Fibroblast of skin of abdomen (primary cell): ENCODE measurements around the gene FAM222A.
"Not testable (repeated sequence)": the region's sequence is repeated elsewhere in the genome, so short reads cannot be mapped to it uniquely, and the experiment has no call there.

Experiments used
- DNase-seq: peaks from one replicate; pipeline ENCODE4 v3.0.0-alpha.2; 2013

FAM222A gene

DNA sequence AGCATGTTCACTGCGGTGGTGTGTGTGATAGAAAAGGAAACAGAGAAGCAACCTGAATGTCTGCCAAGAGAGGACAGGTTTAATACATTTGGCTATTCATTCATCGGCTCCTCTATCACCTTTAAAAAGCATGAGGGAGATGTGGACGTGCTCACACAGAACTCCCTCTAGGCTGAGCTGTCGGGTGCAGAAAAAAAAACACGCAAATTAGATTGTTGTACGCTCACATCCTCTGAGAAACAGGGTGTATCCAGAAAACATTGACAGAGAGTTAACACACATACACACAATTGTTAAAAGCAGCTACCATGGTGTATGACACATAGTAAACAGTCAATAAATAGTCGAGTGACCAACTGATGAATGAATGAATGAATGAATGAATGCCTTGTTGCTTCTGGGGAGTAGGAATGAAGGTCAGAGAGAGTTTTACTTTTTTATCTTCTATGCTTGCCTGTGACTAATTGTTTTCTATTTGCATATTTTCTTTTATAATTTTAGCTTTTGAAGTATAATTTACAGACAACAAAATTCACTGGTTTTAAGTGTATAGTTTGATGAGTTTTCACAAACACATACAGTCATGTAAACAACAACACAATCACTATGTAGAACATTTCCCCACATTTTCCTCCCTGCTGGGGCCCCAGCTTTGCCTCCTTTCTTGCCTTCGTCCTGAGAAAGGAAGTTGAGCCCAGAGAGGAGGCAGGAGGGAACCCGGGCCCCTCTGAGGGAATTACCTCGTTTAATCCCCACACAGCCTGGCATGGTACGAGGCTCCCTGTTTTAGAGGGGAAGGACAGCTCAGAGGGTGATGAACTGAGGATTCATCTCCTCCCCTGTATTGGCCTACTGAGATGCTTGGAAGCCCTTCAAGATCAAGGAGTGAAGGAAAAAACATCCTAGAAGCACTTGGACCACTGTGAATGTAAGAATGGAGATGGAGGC, 19.7 kb upstream of the FAM222A start:
- no peak for DNase-seq

DNA sequence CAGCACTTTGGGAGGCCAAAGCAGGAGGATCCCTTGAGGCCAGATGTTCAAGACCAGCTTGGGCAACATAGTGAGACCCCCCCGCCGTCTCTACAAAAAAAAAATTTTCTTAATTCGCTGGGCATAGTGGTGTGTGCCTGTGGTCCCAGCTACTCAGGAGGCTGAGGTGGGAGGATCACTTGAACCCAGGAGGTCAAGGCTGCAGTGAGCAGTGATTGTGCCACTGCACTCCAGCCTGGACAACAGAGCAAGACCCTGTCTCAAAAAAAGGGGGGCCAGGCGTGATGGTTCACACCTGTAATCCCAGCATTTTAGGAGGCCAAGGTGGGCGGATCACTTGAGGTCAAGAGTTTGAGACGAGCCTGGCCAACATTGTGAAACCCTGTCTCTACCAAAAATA, 19.0 kb upstream of the FAM222A start:
- DNase-seq = not testable (repeated sequence)

DNA sequence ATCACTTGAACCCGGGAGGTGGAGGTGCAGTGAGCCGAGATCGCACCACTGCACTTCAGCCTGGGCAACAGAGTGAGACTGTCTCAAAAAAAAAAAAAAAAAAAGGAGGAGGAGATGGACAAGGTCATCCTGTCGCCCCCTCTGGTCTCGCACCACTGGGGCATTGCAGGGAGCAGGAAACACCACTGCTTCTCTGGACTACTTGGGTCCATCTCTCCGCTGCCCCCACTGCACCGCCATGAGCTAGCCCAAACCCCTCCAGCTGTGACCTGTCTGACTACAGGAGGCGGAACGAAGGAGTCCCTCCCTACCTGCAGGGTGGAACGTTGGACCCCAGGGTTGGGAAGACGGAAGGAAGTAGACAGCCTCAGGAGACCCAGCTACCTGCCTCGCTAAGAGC, 18.2 kb upstream of the FAM222A start:
- no peak for DNase-seq

- DNase-seq = no peak
These were observed 17.6 kb upstream of the FAM222A start for GRCh38 chr12:109695961-109696461.

DNA sequence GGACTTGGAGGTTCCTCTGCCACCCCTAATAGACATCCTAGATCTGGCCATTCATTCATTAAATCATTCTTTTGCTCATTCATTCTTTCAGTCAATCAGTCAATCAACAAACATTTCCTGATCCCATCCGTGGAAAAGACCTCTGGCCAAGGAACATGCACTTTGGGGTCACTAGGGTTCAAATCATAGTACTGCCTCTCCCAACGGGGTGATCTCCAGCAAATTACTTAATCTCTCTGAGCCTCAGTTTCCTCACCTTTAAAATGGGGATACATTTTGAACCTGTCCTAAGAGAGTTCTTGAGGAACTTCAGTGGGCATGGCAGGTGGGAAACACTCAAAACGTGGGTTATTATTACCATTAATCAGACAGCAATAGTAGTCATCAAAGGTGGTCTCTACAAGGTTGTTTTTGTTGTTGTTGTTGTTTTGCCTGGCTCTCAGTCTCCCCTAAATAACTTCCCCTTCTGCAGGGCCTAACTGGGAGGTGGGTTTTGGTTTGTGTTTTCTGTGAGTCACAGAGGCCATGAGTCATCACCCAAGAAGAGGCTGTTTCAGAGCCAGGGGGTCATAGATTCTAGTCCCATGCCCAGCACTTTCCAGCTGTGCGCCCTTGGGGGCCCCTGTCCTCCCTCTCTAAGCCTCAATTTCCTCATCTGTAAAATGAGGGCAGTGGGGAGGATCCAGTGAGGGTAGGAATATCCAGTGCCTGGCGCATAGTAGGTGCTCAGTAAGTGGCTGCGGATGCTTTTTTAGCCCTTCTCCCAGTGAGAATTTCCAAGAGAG, 16.9 kb upstream of the FAM222A start:
- peak; percentile 6 for DNase-seq

GRCh38 chr12:109697270-109697553, 16.4 kb upstream of the FAM222A start:
- DNase-seq = no peak

DNA sequence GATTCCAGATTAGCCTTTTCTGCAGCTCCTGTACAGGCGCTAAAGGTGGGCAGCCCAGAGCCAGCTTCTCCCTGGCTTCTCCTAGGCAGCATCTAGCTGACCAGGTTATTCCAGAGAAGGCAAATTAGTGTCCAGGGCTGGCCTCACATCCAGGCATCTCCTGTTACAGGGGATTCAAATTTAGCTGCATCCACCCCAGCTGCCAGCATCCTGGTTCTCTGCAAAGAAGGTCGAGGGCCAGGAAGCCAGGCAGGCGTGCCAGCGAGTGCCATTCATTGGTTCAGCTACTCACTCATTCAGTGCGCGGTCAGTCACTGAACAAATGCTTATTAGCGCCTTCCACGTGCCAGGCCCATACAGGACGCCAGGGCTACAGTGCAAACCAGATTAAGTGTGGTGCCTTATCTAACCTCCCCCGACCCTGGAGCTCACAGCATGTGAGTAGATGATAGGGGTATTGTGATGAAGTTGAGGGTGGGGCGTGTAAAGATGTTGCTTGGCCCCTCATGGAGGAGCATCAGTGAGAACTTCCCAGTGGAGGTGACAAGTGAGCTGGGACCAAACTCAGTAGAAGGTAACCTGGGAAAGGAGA, 15.7 kb upstream of the FAM222A start:
- DNase-seq = no peak

DNA sequence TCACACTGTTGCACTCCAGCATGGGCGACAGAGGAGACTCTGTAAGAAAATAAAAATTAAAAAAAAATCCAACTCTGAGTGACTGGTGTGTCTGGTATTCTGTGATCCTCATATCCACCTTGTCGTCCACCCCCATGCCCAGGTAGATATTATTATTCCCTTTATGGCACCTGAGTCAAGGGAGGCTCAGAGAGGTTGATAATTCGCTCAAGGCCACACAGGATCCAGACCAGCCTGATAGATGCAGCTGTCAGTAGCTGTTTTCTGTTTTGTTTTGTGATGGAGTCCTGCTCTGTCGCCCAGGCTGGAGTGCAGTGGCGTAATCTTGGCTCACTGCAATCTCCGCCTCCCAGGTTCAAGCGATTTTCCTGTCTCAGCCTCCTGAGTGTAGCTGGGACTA, 14.8 kb upstream of the FAM222A start:
- DNase-seq = no peak

DNA sequence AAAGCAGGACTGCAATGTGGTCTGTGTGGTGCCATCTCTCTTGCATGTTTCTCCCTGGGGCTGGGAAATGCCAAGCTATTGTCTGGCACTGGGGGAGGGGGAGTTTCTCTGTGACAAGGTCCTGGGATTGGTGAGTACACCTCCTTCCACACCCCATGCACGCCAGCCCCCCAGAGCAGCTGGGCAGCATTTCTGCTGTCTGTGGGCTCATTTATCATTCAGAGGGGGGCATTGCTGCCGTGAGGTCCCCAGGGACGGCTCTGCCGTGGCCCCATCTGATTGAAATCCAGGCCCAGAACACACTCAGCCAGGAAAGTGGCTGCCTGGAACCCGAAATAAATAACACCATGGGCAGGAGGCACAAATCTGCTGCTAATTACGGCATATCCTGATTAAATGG, 12.6 kb upstream of the FAM222A start:
- DNase-seq = no peak

DNA sequence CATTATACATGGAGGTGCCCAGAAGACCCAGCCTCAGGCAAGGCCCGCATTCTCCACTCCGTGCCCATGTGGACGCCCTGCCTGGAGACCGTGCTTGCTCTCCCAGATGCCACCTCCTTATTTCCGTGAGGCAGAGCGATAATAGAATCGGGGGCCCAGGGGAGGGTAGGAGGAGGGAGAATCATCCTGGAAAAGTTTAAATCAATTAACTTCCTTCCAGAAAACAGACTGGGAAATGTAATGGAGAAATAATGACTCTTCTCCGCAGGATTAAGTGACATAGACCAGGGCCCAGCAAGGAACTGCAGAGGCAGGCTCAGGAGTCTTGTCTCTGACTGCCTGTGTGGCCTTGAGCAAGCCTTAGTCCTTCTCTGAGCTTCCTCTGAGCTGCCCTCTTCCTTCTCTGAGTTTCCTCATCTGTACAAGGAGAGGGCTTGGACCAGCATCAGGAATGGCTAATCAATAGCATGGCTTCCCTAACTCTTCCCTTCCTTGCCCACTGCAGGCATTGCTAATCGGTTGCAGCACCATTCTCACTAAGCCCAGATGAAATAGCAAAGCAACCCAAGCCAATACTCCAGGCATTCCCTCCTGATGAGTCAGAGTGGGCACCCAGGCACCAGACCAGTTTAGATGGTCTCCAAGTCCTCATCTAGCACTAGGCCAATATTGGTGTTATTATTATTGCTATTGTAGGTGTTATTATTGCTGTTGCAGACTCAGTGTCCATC, 11.3 kb upstream of the FAM222A start:
- no peak for DNase-seq

DNA sequence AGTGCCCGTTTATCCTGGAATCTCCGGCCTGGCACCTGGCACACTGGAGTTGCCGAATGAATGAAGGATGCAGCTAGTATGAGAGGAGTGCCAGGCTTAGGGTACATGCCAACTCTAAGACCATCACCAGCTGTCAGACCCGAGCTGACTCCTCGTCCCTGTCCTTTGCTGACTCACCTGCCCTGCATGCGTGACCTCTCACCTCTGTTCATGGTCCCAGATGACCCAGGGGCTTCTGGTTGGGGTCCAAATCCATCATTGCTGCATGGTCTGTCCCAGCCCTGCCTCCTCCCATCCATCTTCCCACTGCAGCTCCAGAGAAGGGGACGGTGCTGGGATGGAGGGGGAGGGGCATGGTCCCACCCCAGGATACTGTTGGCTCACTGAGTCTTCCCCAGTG, 9.9 kb upstream of the FAM222A start:
- DNase-seq = no peak

GRCh38 chr12:109704371-109705098, 9.1 kb upstream of the FAM222A start:
- no peak for DNase-seq

DNA sequence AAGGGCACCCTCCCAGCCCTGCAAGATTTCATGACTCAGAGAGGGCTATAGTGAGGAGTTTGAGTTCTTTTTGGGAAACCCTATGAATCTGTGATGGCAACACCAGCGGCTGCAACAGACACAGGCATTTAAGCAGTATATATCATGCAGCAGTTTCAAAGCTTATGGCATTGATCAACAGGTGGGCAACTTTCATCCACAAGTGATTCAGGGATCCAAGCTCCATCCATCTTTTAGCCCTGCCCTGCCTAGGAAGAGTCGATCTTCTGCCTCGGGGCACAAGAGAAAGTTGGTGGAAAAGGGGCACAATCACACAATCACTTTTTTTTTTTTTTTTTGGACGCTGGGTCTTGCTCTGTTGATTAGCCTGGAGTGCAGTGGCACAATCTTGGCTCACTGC, 8.3 kb upstream of the FAM222A start:
- no peak for DNase-seq

GRCh38 chr12:109706398-109706746, 7.3 kb upstream of the FAM222A start:
- DNase-seq = no peak

- DNase-seq = no peak
These were observed 6.7 kb upstream of the FAM222A start for GRCh38 chr12:109706747-109707469.

DNA sequence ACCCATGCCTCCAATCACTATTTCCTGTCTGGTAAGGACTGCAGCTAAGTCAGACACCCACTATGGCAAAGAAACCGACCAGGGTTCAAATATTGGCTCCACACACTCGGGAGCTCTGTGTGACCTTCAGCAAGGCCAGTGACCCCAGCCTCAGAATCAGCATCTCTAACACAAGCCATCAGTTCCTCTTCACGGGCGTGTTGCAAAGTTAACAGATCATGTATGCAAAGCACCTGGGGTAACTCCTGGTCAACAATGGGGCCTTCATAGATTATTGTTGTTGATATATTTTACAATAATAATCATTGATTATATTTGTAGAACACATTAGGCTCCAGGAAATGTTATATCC, 6.2 kb upstream of the FAM222A start:
- no peak for DNase-seq

- DNase-seq = no peak
These were observed 4.7 kb upstream of the FAM222A start for GRCh38 chr12:109708939-109709338.

GRCh38 chr12:109709401-109709991, 4.1 kb upstream of the FAM222A start:
- DNase-seq = no peak

- no peak for DNase-seq
These were observed 3.3 kb upstream of the FAM222A start for GRCh38 chr12:109710205-109710746.

- no peak for DNase-seq
These were observed 2.7 kb upstream of the FAM222A start for GRCh38 chr12:109710747-109711595.
